ENCODE data around the gene RAB23.

Gene RAB23

GRCh38 chr6:57147955-57148858, 73.9 kb downstream of the RAB23 start:
- Histone ChIP-seq H3K4me1 (ENCODE audit: control insufficient read depth, insufficient read depth, low read length) (no peaks in the 10 kb centered on the region), H3K4me2 (ENCODE audit: low read length) (no peak overlapping the region), H3K27me3 (ENCODE audit: control insufficient read depth, insufficient read depth, low read length) (no peaks in the 10 kb centered on the region), H3K36me3 (ENCODE audit: insufficient read depth, low read length) (peaks cover 33% of the 10 kb centered on the region), H3K4me3 (ENCODE audit: low read length) (no peak overlapping the region), H3K9me3 (replicated peaks; ENCODE audit: low read length) (no peaks in the 10 kb centered on the region), H3K9ac (ENCODE audit: low read depth, low read length) (no peak overlapping the region)

DNA sequence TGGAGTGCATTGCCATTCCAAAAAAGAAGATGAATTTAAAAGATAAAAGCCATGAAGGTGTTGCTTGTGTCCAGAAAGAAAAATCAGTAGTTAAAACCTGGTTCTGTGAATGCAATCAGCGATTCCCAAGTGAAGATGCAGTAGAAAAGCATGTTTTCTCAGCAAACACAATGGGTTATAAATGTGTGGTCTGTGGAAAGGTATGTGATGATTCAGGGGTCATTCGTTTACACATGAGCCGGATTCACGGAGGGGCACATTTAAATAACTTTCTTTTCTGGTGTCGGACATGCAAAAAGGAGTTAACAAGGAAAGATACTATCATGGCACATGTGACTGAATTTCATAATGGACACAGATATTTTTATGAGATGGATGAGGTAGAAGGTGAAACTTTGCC, 74.7 kb downstream of the RAB23 start:
- Histone ChIP-seq H3K36me3 (ENCODE audit: insufficient read depth, low read length) (peaks cover 38% of the 10 kb centered on the region), H3K27me3 (ENCODE audit: control insufficient read depth, insufficient read depth, low read length) (no peaks in the 10 kb centered on the region)

GRCh38 chr6:57143690-57144089, 78.4 kb downstream of the RAB23 start:
- Histone ChIP-seq H3K9me3 (replicated peaks; ENCODE audit: low read length) (no peaks in the 10 kb centered on the region), H3K4me2 (ENCODE audit: low read length) (no peak overlapping the region), H3K4me1 (ENCODE audit: control insufficient read depth, insufficient read depth, low read length) (no peaks in the 10 kb centered on the region), H3K36me3 (ENCODE audit: insufficient read depth, low read length) (peaks cover 38% of the 10 kb centered on the region), H3K9ac (ENCODE audit: low read depth, low read length) (no peak overlapping the region), H3K27me3 (ENCODE audit: control insufficient read depth, insufficient read depth, low read length) (no peaks in the 10 kb centered on the region), H3K4me3 (ENCODE audit: low read length) (no peak overlapping the region)

More for the DNA sequence above, 74.7 kb downstream of the RAB23 start:
- no peak overlapping the region for H3K4me2 ChIP-seq (ENCODE audit: low read length)
- no peaks in the 10 kb centered on the region for H3K4me1 ChIP-seq (ENCODE audit: control insufficient read depth, insufficient read depth, low read length)
- H3K9me3 ChIP-seq (replicated peaks; ENCODE audit: low read length): no peaks in the 10 kb centered on the region
- H3K9ac ChIP-seq (ENCODE audit: low read depth, low read length): no peak overlapping the region
- no peak overlapping the region for H3K4me3 ChIP-seq (ENCODE audit: low read length)

- Histone ChIP-seq H3K9me3 (replicated peaks; ENCODE audit: low read length) (no peaks in the 10 kb centered on the region), H3K4me2 (ENCODE audit: low read length) (no peak overlapping the region), H3K4me3 (ENCODE audit: low read length) (no peak overlapping the region), H3K27me3 (ENCODE audit: control insufficient read depth, insufficient read depth, low read length) (no peaks in the 10 kb centered on the region), H3K4me1 (ENCODE audit: control insufficient read depth, insufficient read depth, low read length) (no peaks in the 10 kb centered on the region), H3K9ac (ENCODE audit: low read depth, low read length) (no peak overlapping the region), H3K36me3 (ENCODE audit: insufficient read depth, low read length) (peaks cover 33% of the 10 kb centered on the region)
These were observed 80.0 kb downstream of the RAB23 start for GRCh38 chr6:57142178-57142525.

GRCh38 chr6:57141451-57142177, 80.5 kb downstream of the RAB23 start:
- no peaks in the 10 kb centered on the region for H3K27me3 ChIP-seq (ENCODE audit: control insufficient read depth, insufficient read depth, low read length)
- no peak overlapping the region for H3K9ac ChIP-seq (ENCODE audit: low read depth, low read length)
- no peak overlapping the region for H3K4me3 ChIP-seq (ENCODE audit: low read length)
- no peaks in the 10 kb centered on the region for H3K4me1 ChIP-seq (ENCODE audit: control insufficient read depth, insufficient read depth, low read length)
- peaks cover 35% of the 10 kb centered on the region for H3K36me3 ChIP-seq (ENCODE audit: insufficient read depth, low read length)
- H3K9me3 ChIP-seq (replicated peaks; ENCODE audit: low read length): no peaks in the 10 kb centered on the region
- no peak overlapping the region for H3K4me2 ChIP-seq (ENCODE audit: low read length)

DNA sequence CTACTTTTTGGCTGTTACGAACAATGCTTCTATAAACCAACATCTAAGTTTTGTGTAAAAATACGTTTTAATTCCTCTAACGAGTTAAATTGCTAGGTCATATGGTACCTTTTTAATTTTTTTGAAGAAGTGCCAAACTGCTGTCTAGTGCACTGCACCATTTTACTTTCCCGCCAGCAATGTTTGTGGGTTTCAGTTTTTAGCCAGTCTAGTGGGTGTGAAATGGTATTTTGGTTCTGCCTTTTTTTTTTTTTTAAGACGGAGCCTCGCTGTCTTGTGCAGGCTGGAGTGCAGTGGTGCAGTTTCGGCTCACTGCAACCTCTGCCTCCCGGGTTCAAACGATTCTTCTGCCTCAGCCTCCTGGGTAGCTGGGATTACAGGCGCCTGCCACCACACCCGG, 84.1 kb downstream of the RAB23 start:
- no peaks in the 10 kb centered on the region for H3K9me3 ChIP-seq (replicated peaks; ENCODE audit: low read length)
- no peak overlapping the region for H3K4me3 ChIP-seq (ENCODE audit: low read length)
- no peaks in the 10 kb centered on the region for H3K27me3 ChIP-seq (ENCODE audit: control insufficient read depth, insufficient read depth, low read length)
- H3K4me1 ChIP-seq (ENCODE audit: control insufficient read depth, insufficient read depth, low read length): no peaks in the 10 kb centered on the region
- peaks cover 41% of the 10 kb centered on the region for H3K36me3 ChIP-seq (ENCODE audit: insufficient read depth, low read length)
- H3K4me2 ChIP-seq (ENCODE audit: low read length): no peak overlapping the region
- no peak overlapping the region for H3K9ac ChIP-seq (ENCODE audit: low read depth, low read length)

DNA sequence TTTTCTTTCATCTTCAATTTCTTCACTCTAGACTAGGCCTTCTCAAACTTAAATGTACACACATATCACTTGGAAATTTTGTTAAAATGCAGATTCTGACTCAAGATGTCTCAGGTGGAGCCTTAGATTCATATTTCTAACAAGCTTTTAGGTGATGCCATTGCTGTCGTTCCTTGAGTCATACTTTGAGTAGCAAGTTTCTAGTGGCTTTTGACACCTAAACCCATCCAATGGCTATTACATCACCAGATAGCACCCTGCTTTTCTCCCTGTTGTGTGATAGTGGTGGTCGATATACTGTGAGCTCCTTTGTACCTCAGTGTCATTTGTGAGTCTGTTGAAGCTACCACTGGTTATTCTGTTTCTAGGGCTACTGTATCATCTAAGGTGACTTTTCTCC, 84.8 kb downstream of the RAB23 start:
- peaks cover 38% of the 10 kb centered on the region for H3K36me3 ChIP-seq (ENCODE audit: insufficient read depth, low read length)
- H3K9me3 ChIP-seq (replicated peaks; ENCODE audit: low read length): no peaks in the 10 kb centered on the region
- no peak overlapping the region for H3K4me3 ChIP-seq (ENCODE audit: low read length)
- H3K27me3 ChIP-seq (ENCODE audit: control insufficient read depth, insufficient read depth, low read length): no peaks in the 10 kb centered on the region
- no peak overlapping the region for H3K4me2 ChIP-seq (ENCODE audit: low read length)
- no peaks in the 10 kb centered on the region for H3K4me1 ChIP-seq (ENCODE audit: control insufficient read depth, insufficient read depth, low read length)
- no peak overlapping the region for H3K9ac ChIP-seq (ENCODE audit: low read depth, low read length)

Data from skeletal muscle satellite cell (primary cell).